HG03457 (cell line): ENCODE data around the gene NGEF.

Experiments
- ATAC-seq: cut with Tn5 transposase; IDR thresholded peaks from one replicate; pipeline ENCODE4 v1.9.1; 2021; ENCODE audit warnings: moderate number of reproducible peaks; ENCODE audit not compliant: unreplicated experiment

Gene NGEF

DNA sequence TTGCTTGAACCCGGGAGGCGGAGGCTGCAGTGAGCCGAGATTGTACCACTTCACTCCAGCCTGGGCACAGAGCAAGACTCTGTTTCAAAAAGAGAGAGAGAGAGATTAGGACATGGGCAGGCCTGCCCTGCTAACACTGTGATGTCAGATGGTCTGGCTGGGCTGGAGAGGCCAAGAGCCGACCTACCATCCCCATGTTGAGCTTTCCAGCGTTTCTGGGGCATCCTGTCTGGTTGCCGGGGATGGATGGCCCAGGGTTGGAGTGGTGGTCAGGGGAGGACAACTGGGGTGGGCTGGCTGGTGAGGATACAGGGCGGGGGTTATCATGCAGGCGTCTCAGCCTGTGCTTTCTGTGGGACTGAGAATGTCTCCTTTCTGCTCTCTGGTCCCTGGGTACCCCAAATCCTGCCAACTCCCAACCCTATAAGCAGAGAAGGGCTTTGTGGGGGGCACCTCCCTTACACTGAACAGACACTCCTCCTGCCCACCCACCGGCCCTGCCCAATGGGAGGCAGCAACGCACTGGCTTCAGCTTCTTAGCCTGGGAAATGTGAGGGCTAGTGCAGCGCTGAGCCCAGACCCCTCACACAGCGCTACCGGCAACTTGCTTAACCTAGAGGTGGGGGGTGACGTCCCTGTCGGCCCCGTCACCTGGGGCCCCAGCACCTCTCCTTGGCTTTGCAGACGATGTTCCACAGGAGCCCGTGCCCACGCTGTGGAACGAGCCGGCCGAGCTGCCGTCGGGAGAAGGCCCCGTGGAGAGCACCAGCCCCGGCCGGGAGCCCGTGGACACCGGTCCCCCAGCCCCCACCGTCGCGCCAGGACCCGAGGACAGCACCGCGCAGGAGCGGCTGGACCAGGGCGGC is 137.6 kb downstream of the NGEF start:
- no peak for ATAC-seq

DNA sequence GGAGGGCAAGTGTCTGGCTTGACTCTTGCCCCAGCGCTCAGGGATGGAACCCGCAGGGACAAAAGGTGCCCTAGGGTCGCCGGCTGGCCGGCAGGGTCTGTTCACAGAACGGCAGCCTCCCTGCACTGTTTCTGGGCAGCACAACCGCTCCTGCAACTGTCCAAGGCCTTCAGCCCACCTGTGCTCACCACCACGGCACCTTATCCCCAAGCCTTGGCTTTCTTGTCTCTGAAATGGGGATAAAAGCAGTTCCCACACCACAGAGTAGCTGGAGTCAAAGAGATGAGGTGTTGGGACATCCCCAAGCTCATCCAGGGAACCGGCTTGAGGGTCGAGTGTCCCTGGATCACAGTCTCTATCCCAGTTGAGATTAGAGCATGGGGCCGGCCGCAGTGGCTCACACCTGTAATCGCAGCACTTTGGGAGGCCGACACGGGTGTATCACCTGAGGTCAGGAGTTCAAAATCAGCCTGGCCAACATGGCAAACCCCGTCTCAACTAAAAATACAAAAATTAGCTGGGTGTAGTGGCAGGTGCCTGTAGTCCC is 138.3 kb downstream of the NGEF start:
- ATAC-seq: no peak

DNA sequence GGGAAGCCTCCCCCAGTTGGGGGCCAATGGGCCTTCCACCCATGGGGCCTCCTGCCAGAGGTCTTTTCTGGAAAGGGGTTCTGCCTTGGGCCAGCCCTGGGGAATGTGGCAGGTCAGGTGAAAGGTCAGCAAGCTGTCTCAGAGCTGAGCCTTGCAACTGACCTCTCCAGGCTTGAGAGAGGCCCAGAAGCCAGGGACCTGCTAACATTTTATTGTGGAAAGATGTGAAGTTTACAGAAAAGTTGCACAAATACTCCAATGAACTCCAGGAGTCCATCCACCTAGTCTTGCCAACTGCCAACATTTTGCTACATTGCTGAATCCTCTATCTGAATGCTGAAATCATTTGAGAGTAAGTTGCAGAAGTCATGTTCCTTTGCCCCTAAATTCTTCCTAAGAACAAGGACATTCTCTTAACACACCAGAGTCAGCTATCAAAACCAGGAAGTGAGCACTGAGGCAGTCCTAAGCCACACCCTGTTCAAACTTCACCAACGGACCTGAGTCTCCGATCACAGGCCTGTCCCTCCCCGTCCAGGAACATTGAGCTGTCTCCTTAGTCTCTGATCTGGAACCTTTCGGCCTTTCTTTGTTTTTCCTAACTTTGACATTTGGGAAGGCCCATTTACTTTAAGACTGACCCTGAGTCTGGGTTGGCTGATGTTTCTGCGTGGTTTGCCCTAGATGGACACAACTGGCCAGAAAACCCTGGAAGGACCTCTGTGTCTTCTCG is 139.0 kb downstream of the NGEF start:
- no peak for ATAC-seq

- ATAC-seq: no peak
Observed at GRCh38 chr2:232873292-232873908, 139.7 kb downstream of the NGEF start.

- no peak for ATAC-seq
Observed at GRCh38 chr2:232872826-232873225, 140.2 kb downstream of the NGEF start.

GRCh38 chr2:232871835-232872736 is 141.0 kb downstream of the NGEF start:
- ATAC-seq: no peak

DNA sequence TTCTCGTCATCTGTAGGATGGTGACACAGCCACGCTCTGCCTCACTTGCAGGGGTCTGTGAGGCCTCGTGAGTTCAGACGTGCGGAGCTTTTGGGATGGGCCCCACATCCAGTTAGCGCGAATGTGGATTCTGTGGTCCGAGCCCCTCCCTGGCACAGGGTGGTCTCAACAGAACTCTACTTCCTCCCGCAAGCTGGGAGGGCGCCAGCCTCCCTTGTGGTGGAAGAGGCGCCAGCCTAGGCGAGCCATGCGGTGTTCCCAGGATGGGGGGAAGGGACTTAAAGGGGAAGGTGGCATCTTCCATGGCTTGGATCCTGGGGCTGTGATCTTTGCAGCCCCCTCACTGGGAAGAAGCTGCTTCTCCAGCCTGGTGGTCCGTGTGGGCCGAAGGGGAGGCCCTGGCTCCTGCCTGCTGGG is 141.6 kb downstream of the NGEF start:
- ATAC-seq: no peak

- no peak for ATAC-seq
Observed at GRCh38 chr2:232870766-232871371, 142.2 kb downstream of the NGEF start.

GRCh38 chr2:232870018-232870765 is 142.9 kb downstream of the NGEF start, which contains the start of gene SNORC:
Gene SNORC, plus strand, starts transcription at chr2:232870264. Its CDS starts 78 bp downstream, at chr2:232870342.
- no peak for ATAC-seq

GRCh38 chr2:232869138-232870017 is 143.7 kb downstream of the NGEF start:
- ATAC-seq: no peak

DNA sequence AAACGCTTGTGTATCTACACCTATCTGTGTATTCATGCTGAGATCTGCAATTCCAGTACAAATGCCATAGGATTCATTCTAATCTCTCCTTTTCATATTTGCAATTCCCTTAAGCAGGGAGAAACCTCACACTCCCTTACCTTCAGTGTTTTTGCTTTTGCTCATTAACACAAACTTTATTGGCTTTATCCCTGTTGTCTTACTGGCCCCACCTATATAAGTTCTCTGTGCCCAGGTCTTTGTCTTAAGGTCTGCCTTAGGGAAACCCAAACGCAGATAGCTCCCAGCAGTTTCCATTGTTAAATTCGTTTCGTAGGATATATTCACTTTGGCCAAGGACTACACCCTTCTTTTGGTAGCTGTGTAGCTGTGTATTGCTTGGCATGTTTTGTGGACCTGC is 147.0 kb downstream of the NGEF start:
- ATAC-seq: no peak

GRCh38 chr2:232865165-232865564 is 147.9 kb downstream of the NGEF start:
- ATAC-seq: no peak

- ATAC-seq: no peak
Observed at GRCh38 chr2:232863996-232864395, 149.1 kb downstream of the NGEF start.

- ATAC-seq: no peak
Observed at GRCh38 chr2:232861353-232861752, 151.7 kb downstream of the NGEF start.

GRCh38 chr2:232860593-232861241 is 152.3 kb downstream of the NGEF start:
- no peak for ATAC-seq

GRCh38 chr2:232859385-232859916 is 153.6 kb downstream of the NGEF start:
- ATAC-seq: no peak

DNA sequence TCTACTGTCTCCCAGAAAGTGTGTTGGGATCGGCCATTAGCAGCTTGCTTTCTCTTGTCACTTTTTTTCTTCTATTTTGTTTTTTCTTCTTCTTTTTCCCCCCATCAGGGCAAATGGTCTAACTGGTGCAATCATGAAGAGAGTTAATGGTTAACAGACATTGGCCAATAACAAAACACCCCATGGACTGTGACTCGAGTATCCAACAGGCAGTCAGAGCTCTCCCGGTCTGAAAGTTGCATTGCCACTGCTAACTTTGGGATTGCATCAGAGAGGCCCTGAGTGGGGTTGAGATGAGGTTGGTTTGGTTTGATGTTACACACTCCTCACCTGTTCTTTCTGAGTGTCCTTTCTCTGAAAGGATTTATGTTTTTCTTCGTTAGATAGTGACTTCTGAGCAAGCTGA is 155.9 kb downstream of the NGEF start:
- ATAC-seq: no peak
